ENCODE results near the gene AHI1. TPM values are rescaled to one million over a fixed set of nuclear protein-coding genes. Genes with fewer than 3 reads are reported as not detected.

AHI1 gene
- total and polyA plus RNA-seq, 4 donors, result 5.2 to 51.7 (median 23.8) TPM

DNA sequence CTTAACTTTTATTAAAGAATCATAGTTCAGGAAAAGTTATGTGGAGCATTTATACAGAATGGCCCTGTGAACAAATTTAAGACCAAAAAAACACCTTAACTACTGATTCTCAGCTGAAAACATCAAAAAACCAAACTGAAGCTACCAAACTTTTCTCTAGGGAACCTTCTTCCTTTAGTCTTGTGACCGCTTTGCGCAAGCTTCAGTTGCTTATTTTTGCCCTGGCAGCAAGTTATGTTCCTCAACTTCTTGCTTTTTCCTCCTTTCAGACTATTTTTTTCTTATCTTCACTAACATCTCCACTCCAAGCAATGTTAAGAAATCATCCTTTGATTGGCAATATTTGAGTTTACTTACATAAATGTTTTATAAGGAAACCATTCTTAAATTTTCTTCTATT, 216.3 kb downstream of the AHI1 start:
- Histone ChIP-seq H3K27ac (ENCODE audit: low read depth in 1 of 2, low read length in 1 of 2) (no peak overlapping the region), H3K4me3 (no peak overlapping the region), H3K27me3 (ENCODE audit: control insufficient read depth in 3 of 3, insufficient read depth in 3 of 3, low read length in 2 of 3) (no peaks in the 10 kb centered on the region), H3K9ac (ENCODE audit: insufficient read depth in 1 of 2, low read length in 2 of 2) (no peak overlapping the region), H3K36me3 (ENCODE audit: control insufficient read depth in 4 of 4, insufficient read depth in 4 of 4, low read length in 4 of 4) (no peaks in the 10 kb centered on the region), H3K4me1 (ENCODE audit: control insufficient read depth in 5 of 5, insufficient read depth in 5 of 5, low read length in 5 of 5) (no peaks in the 10 kb centered on the region), H3K9me3 (ENCODE audit: control insufficient read depth in 4 of 4, insufficient read depth in 3 of 4, low read length in 3 of 4) (no peaks in the 10 kb centered on the region)
- ATAC-seq (ENCODE audit: insufficient read depth, low FRiP score), result no peak
- no peak for DNase-seq
- 36 to 72% methylated on average over 2 of the region's 2 CpGs for WGBS, 2 donors
- TF ChIP-seq, protein P1, sequence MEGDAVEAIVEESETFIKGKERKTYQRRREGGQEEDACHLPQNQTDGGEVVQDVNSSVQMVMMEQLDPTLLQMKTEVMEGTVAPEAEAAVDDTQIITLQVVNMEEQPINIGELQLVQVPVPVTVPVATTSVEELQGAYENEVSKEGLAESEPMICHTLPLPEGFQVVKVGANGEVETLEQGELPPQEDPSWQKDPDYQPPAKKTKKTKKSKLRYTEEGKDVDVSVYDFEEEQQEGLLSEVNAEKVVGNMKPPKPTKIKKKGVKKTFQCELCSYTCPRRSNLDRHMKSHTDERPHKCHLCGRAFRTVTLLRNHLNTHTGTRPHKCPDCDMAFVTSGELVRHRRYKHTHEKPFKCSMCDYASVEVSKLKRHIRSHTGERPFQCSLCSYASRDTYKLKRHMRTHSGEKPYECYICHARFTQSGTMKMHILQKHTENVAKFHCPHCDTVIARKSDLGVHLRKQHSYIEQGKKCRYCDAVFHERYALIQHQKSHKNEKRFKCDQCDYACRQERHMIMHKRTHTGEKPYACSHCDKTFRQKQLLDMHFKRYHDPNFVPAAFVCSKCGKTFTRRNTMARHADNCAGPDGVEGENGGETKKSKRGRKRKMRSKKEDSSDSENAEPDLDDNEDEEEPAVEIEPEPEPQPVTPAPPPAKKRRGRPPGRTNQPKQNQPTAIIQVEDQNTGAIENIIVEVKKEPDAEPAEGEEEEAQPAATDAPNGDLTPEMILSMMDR (IDR thresholded peaks at IDR 0.05; ENCODE audit: control extremely low read depth, extremely low read depth), result no peak

- no peaks in the 10 kb centered on the region for H3K27me3 ChIP-seq (ENCODE audit: control insufficient read depth in 3 of 3, insufficient read depth in 3 of 3, low read length in 2 of 3)
- H3K27ac ChIP-seq (ENCODE audit: low read depth in 1 of 2, low read length in 1 of 2), result no peak overlapping the region
- H3K4me1 ChIP-seq (ENCODE audit: control insufficient read depth in 5 of 5, insufficient read depth in 5 of 5, low read length in 5 of 5), result no peaks in the 10 kb centered on the region
- TF ChIP-seq, protein P1 (IDR thresholded peaks at IDR 0.05; ENCODE audit: control extremely low read depth, extremely low read depth), result no peak
- no peak overlapping the region for H3K4me3 ChIP-seq
- DNase-seq (peak in 2 of 3 donors; percentile 21 to 41), ATAC-seq (ENCODE audit: insufficient read depth, low FRiP score) (no peak)
- no peaks in the 10 kb centered on the region for H3K36me3 ChIP-seq (ENCODE audit: control insufficient read depth in 4 of 4, insufficient read depth in 4 of 4, low read length in 4 of 4)
- no peak overlapping the region for H3K9ac ChIP-seq (ENCODE audit: insufficient read depth in 1 of 2, low read length in 2 of 2)
- WGBS, 2 donors, result 26 to 48% methylated on average over 6 of the region's 6 CpGs
- H3K9me3 ChIP-seq (ENCODE audit: control insufficient read depth in 4 of 4, insufficient read depth in 3 of 4, low read length in 3 of 4), result no peaks in the 10 kb centered on the region
These were observed 217.0 kb downstream of the AHI1 start for GRCh38 chr6:135280375-135281136.

- WGBS, 2 donors, result 97 to 99% methylated on average over 6 of the region's 6 CpGs
- no peak overlapping the region for H3K4me3 ChIP-seq
- H3K36me3 ChIP-seq (ENCODE audit: control insufficient read depth in 4 of 4, insufficient read depth in 4 of 4, low read length in 4 of 4), result no peaks in the 10 kb centered on the region
- no peaks in the 10 kb centered on the region for H3K4me1 ChIP-seq (ENCODE audit: control insufficient read depth in 5 of 5, insufficient read depth in 5 of 5, low read length in 5 of 5)
- H3K9ac ChIP-seq (ENCODE audit: insufficient read depth in 1 of 2, low read length in 2 of 2), result no peak overlapping the region
- DNase-seq (no peak), ATAC-seq (ENCODE audit: insufficient read depth, low FRiP score) (no peak)
- TF ChIP-seq, protein P1 (IDR thresholded peaks at IDR 0.05; ENCODE audit: control extremely low read depth, extremely low read depth), result no peak
- no peaks in the 10 kb centered on the region for H3K9me3 ChIP-seq (ENCODE audit: control insufficient read depth in 4 of 4, insufficient read depth in 3 of 4, low read length in 3 of 4)
- H3K27ac ChIP-seq (ENCODE audit: low read depth in 1 of 2, low read length in 1 of 2), result no peak overlapping the region
- H3K27me3 ChIP-seq (ENCODE audit: control insufficient read depth in 3 of 3, insufficient read depth in 3 of 3, low read length in 2 of 3), result no peaks in the 10 kb centered on the region
These were observed 220.1 kb downstream of the AHI1 start for GRCh38 chr6:135277422-135277821.
